GM21737 (cell line): ENCODE measurements around the gene AUTS2.

Experiments used
- ATAC-seq: cut with Tn5 transposase; IDR thresholded peaks from one replicate; pipeline ENCODE4 v1.9.1; 2021; ENCODE audit warnings: mild to moderate bottlenecking, moderate library complexity; ENCODE audit not compliant: unreplicated experiment

The AUTS2 gene

GRCh38 chr7:69922026-69922803 lies 323.9 kb downstream of the AUTS2 start:
- peak; percentile 80 for ATAC-seq

GRCh38 chr7:69927461-69927860 lies 329.2 kb downstream of the AUTS2 start:
- ATAC-seq: no peak

- no peak for ATAC-seq
These were observed 330.3 kb downstream of the AUTS2 start for GRCh38 chr7:69928621-69929020.

DNA sequence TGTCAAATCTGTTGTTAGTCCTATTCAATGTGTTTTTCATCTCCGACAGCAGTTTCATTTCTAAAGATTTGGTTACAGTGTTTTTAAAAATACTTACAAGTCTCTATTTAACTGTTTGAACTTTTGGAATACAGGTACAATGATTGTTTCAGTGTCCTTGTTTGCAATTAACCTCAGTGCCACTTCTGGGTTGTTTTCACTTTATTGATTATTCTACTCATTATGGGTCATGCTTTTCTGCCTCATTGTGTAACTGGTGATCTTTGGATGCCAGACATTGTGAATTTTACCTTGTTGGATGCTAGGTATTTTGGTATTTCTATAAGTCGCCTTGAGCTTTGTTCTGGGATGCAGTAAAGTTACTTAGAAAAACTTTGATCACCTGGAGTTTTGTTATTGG lies 331.3 kb downstream of the AUTS2 start:
- no peak for ATAC-seq

GRCh38 chr7:69932034-69932628 lies 333.9 kb downstream of the AUTS2 start:
- no peak for ATAC-seq

GRCh38 chr7:69934144-69934903 lies 336.0 kb downstream of the AUTS2 start:
- ATAC-seq: no peak

GRCh38 chr7:69935107-69935506 lies 336.8 kb downstream of the AUTS2 start:
- ATAC-seq: no peak

GRCh38 chr7:69937097-69937496 lies 338.8 kb downstream of the AUTS2 start:
- no peak for ATAC-seq

GRCh38 chr7:69939317-69939716 lies 341.0 kb downstream of the AUTS2 start:
- ATAC-seq: no peak

DNA sequence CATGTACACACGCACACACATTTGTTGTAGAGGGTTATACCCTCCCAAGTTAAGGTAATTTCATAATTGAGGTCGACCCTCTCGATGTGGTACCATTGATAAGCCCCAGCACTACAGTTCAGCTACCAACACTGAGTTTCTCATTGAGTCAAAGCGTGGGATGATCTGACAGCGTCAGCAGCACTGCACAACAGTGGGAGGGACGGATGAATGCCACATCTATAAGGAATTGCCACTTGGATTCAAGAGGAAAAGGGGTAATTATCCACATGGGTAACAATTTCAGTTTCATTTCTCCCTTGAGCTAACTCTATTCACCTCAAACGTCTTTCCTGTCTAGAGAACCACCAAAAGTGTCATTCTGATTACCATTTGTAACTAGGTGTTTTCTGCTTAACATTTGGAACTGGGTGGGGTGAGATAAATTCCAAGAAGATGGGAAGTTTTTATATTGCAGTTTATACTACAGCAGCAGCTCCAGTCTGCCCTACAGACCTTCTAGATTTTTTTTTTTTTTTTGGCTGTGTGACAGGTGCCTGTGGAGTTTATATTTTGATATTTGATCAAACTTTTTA lies 342.9 kb downstream of the AUTS2 start:
- no peak for ATAC-seq

GRCh38 chr7:69942573-69942972 lies 344.3 kb downstream of the AUTS2 start:
- ATAC-seq: no peak

- ATAC-seq: no peak
These were observed 348.6 kb downstream of the AUTS2 start for GRCh38 chr7:69946901-69947300.

DNA sequence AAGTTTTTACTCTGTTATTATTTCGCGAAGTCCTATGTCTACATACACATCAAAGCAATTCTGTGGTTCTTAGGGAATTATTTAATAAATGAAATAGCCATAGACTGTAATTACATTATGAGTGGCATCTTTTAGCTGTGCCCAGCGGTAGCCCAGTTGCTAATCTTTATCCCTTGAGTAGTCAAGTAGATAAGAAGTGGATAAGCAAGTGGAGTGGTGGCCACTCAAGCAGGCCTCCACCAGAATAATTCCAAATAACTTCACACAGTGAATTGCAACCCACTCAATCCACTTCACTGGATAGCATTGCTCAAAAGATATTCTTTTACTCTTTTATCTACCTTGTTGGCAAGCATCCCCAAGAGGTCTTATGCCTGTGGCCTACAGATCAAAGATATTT lies 349.7 kb downstream of the AUTS2 start:
- no peak for ATAC-seq

DNA sequence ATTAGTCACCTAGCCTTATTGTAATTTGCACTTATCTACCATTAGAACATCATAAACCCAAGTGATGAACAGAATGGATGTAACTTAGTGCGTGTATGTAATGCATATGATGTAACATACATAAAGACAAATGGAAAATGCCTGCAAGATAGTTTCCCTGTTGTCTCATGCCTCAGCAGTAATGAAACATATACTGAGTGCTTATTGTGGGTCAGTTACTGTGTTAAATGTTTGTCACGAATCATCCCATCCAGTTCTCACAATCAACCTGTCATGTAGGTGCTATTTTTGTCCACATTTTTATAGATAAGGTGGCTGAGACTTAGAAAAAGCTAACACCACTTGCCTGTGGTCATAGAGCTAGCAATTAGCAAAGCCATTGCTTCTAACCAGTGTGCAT lies 350.8 kb downstream of the AUTS2 start:
- no peak for ATAC-seq

- no peak for ATAC-seq
These were observed 353.2 kb downstream of the AUTS2 start for GRCh38 chr7:69951458-69951857.

GRCh38 chr7:69953136-69954067 lies 355.1 kb downstream of the AUTS2 start:
- no peak for ATAC-seq

DNA sequence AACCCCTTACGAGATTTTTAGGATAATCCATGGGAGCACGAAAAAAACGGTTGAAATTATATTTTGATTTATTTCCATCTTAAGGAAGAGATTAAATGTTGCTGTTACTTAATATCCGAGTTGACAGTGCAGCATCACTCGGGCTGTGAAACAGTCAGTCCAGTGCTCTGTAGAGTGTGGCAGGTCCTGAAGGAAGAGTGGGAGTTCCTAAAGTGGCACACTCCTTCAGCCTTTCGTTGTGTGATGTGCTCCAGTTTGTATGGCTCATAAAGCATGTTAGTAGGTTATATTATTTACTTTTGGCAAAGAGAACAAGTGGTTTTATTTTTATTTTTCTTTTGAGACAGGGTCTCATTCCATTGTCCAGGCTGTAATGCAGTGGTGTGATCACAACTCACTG lies 358.3 kb downstream of the AUTS2 start:
- no peak for ATAC-seq

DNA sequence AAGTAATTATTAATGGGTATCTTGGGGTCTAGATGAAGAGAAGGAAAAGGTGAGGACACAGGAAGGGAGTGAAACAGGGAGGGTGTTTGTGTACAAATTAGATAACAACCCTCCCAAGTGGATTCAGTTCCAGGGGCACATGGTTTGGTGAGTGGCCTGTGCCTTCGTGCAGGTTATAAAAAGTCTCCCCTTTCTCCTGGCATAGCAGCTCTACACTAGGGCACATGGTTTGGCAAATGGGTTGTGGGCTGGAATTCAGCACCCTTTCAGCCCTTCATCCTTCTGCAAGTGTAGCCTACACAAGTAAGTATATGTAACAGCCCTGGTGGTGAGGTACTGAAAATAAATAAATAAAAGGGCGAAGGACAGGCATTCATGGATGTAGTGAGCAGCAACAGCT lies 359.4 kb downstream of the AUTS2 start:
- ATAC-seq: no peak

DNA sequence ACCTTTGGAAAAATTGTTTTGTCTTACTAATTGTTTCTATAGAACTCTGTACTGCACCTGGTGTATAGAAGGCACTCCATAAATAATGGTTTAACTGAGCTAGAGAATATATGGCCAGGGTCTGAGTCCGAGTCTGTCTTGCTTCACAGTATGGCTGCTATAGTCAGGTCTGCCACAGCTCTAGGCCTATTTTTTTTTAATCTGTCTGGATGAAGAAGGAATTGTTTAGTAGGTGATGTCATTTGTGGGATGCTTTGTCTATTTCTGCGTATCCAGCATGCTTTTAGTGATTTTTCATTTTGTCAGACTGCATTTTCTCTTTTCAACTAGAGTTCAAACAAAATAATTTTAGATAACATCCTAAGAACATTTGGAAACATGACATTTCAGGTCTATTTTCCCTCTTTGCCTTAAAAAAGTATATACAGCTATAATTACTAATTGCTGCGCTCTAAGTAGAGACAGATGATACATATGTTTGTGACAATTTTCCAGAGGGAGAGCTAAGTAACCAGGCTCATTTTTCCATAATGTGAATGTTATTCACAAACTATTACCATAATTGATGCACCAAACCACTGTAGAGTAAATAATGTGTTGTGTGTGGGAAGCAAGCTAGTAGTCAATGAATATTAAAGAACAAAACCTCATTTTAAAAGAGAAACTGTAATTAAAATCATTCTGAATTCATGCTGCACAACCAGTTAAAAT lies 361.7 kb downstream of the AUTS2 start:
- ATAC-seq: no peak

DNA sequence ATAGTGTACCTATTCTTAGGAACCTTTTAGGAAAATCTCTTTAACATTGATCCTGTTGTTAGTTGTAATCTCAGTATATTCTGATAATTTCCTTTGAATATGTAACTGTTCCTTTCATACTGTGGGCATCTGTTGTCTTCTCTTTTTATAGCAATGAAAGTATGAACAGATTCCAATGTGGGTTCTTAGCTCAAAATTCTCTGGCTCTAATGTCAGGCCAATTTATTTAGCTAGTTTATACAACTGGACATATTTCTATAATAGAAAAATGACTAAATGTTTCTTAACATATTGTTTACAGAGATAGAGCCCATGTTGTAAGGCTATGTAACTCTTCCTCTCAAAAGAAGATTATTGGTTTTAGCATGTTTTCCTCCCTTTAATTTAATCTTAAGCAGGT lies 363.2 kb downstream of the AUTS2 start:
- no peak for ATAC-seq
